GM18519 (cell line): ENCODE results near the gene FAM3B.

Source experiments
- ATAC-seq: cut with Tn5 transposase; IDR thresholded peaks from one replicate; pipeline ENCODE4 v1.9.1; 2021; ENCODE audit warnings: mild to moderate bottlenecking, moderate library complexity; ENCODE audit not compliant: unreplicated experiment, low FRiP score

The FAM3B gene

DNA sequence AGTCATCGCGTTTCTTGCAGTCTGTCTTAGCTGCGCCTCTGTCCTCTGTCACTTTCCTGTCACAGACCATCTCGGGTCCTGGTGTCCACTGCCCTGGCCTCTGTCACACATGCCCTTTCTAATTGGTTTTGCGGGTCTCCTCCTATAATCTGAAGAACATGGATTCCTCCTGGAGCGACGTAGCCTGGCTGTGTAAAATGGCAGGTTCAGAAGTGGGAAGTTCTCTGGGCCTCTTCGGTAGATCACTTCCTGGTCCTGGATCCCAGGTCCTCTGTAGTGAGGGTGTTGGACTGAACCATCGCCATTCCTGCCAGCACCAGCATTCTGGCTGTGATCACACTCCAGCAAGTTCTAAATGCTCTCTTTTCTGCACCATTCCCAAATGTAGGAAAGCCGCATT is 857 bp downstream of the FAM3B start:
- ATAC-seq: no peak

DNA sequence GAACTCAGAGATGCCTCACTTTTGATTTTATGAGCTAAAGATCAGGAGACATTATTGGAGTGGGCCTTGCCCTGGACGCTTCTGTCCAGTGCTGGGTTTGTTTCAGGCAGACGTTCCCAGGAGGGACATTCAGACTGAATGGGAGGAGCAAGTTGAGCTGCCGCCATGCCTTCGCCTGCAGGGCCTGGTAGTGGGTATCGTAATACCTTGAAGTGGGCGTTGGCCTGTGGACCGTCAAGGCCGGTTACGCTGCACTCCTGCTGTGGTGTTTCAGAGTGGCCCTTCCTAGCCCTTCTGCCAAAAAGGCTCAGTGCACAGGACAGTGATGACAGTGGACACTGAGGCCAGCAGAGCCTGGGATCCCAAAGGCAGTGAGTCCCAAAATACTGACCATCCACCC is 1.6 kb downstream of the FAM3B start:
- no peak for ATAC-seq

DNA sequence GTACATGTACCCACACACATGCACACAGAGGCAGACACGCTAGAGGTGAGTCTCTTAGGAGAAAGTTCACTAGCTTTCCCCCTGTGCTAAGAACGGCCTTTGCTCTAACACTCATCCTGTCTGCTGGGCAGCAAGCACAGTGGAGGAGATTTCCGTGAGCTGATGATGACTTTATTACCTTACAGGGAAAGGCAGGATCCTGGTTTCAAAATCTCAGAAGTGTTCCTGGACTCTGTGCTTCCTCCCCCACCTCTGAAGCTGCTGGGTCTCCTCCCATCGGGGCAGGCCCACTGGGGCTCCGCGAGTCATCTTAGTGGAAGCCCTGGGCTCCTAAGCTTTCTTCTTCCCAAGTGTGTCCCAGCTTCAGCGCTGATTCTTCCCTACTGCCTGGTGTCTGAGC is 2.7 kb downstream of the FAM3B start:
- no peak for ATAC-seq

DNA sequence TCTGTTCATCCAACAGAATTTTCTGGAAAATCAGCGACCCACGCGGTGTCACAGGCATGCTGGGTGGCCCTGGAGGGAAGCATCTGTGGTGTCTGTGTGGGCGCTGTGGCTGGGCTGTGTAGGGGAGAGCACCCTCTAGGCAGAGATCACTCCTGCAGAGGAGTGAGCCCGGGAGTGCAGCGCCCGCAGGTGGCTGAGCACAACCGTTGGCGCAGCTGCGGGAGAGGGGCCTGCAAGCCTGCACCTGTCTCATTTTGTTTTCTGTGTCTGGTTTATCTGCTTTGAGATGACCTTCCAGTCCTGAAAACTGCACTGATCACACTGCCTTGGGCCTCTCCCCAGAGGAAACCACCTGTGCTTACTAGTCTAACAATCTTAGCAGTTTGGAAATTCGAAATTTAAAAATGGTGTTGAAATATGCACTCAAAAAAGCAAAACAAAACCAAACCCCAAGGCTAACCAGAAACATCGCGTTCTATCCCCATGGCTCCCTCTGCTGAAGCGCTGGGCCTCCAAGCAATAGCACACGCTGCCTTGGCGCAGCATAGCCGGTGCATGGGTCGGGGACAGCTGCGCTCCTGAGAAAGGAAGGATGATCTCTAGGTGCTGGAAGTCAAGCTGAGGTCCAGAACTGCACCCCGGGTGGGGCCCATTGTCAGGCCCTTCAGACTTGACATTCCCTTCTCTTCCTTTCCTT is 4.8 kb downstream of the FAM3B start:
- no peak for ATAC-seq

DNA sequence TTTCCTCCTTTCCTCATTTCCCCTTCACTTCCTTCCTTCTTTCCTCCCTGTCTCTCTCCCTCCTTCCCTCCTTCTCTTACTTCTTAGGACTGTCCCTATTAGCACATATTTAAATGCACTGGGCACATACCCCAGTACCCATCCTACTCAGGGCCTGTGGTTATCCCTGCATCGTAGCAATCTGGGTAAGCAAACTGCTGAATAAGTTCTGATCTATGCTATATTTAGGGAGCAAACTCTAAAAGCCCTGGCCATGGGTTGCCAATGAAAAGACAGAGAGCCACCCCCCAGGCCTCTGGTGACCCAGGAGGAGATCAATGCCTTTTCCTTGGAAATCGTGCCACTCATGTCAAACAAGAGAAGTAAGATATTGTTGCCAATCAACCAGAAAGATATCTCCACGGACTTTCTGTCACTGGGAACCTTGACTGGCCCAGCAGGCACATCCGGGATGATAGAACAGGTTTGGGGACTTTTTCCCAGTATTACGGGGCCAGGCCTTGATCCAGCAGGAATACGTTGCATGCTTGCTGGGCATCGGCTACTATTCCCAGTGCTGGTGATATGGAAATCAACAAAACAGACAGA is 5.4 kb downstream of the FAM3B start:
- no peak for ATAC-seq

DNA sequence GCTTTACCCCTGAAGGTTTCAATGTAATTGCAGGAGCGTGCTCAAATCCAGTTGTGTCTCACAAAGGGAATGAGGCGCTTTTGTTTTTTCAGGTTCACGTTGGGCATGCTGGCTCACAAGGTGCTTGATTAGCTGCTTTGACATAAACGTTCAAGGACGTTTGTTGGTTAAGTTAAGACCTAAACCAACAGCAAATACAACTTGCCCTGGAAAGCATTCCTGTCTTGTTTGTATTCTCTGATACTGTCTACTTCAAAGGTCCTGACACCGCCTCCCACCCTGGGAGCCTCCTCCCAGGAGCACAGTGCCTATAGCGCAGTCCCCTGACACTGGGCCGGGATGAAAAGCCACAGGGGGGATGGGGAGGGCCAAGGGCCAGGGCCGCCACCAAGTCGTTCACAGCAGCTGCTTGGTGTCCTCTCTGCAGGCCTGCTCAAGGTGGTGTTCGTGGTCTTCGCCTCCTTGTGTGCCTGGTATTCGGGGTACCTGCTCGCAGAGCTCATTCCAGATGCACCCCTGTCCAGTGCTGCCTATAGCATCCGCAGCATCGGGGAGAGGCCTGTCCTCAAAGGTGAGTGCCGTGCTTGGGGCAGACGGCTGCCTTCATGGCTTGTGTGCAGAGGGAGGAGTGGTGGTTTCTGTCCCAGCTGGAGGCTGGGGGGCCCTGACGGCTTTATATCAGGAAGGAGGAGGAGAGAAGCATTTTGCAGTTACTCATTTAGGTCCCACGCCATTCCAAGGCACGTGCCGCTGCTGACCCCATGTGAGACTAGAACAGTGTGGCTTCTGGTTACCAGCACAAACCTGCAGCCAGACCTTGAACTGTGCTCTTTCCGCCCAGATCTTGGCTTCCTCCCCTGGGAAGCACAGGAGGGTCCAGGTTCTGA is 6.1 kb downstream of the FAM3B start:
- no peak for ATAC-seq

DNA sequence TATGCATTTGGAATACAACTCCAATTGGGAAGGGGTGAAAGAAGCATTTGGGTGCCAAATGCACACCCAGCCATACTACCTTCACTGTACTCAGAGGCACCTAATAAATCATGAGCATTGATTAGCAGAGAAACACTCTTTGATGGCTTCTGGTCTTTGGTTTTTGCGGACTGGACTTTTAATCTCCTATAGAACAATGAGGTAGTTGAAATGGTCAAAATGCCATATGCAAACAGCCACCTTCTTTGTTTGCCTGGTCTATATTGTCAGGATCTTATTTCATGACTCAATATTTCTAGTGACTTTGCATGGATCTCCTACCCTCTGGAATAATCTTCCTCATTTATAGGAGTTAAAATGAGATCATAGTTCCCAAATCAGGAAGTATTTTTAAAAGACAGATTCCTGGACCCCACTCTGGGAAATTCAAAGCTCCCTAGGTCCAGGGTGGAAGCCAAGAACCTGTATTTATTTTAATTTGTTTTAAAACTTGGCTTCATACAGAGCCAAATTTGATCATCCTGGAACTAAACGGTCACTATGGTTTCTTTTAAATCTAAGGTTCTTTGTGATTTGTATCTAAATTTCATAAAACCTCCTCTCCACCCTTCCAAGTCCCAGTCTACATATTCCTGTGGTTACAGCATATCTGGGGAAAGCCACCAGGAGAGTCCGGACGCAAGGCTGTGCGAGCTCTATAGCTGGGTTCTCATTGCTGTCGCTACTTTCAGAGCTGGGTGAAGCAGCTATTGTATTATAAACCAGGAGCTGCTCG is 8.7 kb downstream of the FAM3B start:
- ATAC-seq: no peak

DNA sequence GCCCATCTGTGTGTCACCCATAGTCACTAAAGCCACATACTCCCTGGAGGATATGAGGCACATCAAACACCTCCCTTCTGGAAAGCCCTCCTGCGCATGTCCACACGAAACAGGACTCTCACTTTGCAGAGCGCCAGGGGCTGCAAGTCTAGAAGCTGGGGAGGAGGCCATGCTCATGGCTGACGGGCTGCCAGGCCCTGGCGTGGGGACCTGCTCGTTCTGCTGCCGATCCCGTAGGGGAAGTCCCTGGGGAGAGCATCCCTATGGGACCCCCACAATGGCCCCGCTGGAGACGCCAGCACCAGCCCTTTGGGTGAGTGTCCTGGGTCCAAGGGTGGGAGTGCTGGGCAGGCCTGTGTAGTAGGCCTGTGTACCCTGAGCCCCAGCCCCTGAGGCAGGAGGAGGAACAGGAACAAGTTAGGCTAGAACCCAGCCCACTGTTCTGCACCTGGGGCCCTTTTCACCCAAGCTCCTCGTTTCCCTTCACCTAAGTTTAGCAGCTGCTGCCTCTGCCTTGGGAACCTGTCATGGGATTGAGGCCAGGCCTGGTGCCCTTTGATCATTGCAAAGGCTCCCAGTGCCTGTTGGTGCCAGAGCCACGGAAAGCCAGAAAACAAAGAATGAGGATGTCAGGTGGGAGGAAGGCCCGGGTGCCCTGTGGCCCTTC is 9.9 kb downstream of the FAM3B start:
- no peak for ATAC-seq

DNA sequence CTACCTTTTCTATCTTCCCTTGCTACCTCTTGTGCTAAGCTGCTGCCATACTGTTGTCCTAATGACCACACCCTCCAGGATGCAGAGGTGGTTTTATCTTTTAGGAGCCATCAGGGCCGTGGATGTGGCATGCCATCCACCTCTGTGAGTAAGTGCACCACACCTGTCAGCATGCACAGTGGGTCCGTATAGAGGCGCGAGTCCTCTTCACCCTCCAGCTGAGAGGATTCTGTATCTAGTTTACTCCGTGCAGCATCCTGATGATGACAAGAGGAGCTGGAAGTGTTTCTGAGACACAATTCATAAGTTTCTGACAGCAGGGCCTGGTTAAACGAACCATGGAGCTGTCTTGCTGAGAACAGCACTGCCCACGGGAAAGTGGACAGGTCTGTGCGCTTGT is 11.2 kb downstream of the FAM3B start:
- no peak for ATAC-seq

DNA sequence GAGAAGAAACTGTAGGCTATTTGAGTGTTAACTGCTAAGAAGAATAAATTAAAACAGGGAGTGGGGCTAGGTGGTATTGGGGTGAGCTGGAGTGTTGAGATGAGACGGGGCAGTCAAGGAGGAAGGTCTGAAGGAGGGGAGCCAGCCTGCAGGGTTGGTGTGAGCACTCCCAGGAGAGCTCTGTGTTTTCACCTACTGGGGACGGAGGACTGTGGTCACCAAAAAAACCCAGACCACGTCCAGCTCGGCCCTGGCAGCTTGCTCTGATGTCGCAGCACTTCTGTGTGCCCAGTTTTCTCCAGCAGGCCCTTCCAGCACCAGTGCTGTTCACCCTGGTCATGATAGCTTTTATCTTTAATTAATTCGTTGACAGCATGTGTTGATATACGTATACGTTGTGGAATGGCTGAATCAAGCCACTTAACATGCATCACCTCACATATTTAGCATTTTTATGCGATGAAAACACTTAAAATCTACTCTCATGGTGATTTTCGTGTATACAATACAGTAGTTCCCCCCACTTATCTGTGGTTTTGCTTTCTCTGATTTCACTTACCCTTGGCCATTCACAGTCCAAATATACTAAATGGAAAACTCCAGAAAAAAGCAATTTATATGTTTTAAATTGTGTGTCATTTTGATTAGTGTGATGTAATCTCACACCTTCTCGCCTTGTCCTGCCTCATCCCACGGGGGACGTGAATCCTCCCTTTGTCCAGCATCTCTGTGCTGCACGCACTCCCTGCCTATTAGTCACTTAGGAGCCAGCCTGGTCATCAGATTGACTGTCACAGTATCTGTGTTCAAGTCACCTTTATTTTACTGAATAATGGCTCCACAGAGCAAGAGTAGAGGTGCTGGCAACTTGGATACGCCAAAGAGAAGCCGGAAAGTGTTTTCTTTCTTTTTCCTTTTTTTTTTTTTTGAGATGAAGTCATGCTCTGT is 12.3 kb downstream of the FAM3B start:
- no peak for ATAC-seq

DNA sequence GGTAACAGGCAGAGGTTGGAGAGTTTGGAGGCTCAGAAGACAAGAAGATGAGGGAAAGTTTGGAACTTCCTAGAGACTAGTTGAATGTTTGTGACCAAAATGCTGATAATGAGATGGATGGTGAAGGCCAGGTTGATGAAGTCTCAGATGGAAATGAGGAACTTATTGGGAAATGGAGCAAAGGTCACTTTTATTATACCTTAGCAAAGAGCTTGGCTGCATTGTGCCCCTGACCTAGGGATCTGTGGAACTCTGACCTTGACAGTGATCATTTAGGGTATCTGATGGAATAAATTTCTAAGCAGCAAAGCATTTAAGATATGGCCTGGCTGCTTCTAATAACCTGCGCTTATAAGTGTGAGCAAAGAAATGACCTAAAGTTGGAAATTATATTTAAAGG is 17.2 kb downstream of the FAM3B start:
- no peak for ATAC-seq

DNA sequence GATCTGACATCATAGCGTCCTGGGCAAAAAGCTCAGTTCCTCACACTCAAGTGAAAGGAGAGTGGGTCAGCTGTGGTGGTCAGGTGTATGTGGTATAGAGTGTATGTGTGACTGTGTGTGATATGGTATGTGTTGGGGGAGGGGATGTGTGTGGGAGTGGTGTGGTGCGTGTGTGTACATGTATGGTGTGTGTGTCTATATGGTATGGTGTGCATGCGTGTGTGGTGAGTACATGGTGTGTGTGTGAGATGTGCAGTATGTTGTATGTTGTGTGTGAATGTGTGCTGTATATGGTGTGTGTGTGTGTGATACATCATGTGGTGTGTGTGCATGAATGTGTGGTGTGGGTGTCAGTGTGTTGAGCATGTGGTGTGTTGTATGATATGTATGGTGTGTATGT is 20.9 kb downstream of the FAM3B start:
- no peak for ATAC-seq

DNA sequence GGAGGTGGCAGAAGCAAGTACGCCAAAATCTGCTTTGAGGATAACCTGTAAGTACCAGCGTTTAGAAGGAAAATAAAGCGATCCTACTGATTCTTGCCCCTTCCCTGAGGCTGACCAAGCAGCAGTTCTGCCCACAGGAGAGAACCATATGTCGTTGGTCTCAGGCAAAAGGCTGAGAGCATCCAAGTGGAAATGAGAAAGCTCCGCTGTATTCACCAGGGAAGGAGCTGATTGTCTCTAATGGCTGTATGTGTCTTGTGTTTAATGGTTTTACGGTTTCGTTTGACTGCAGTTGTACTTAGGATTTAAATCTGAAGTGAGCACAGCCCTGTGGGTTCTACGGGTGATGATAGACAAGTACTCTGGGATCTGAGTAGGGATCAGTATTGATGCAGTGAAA is 21.9 kb downstream of the FAM3B start:
- no peak for ATAC-seq

DNA sequence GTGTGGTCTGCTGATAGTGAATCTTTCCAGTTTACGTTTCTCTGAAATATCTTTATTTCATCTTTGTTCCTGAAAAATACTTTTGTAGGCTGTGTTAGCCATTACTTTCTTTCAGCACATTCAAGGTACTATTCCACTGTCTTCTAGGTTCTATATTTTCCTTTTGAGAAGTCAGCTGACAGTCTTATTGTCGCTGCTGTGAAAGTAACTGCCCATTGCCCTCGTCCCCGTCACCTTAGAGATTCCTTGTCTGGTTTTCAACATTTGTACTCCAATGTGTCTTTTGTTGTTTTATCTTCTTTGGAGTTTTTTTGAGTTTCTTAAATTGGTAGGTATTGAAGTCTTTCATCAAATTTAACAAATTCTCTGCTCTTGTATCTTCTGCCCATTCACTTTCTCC is 25.4 kb downstream of the FAM3B start:
- ATAC-seq: no peak

DNA sequence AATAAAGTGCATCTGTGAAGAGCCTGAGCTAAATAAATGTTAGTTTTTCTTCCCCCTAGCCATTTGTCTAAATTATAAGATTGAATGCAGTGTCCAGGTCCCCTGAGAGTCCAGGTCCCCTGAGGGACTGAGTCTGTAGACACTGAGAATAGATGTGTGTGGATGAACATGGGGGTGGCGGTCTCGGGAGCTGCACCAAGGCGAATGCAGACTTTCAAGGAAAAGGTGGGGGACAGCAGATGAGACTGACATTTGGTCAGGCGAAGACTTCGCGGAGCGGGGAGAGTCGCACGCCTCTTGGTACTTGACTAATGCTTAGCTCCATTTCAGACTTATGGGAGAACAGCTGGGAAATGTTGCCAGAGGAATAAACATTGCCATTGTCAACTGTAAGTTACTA is 27.5 kb downstream of the FAM3B start:
- no peak for ATAC-seq

DNA sequence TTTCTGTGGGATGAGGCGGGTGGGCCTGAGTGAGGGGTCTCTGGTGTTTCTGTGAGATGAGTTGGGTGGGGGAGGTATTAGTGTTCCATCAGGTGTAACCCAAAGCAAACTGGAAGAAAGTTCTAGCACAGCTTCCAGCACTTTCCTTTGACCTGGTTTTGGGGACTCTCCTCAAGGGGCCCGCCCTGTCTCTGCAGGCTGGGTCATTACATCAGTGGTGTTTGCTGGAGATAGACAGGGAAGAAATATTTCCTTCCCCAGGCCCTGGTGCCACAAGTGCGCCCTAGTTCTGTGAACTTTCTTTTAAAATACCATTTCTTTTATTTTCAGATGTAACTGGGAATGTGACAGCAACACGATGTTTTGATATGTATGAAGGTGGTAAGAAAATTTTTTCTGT is 28.8 kb downstream of the FAM3B start:
- ATAC-seq: no peak

DNA sequence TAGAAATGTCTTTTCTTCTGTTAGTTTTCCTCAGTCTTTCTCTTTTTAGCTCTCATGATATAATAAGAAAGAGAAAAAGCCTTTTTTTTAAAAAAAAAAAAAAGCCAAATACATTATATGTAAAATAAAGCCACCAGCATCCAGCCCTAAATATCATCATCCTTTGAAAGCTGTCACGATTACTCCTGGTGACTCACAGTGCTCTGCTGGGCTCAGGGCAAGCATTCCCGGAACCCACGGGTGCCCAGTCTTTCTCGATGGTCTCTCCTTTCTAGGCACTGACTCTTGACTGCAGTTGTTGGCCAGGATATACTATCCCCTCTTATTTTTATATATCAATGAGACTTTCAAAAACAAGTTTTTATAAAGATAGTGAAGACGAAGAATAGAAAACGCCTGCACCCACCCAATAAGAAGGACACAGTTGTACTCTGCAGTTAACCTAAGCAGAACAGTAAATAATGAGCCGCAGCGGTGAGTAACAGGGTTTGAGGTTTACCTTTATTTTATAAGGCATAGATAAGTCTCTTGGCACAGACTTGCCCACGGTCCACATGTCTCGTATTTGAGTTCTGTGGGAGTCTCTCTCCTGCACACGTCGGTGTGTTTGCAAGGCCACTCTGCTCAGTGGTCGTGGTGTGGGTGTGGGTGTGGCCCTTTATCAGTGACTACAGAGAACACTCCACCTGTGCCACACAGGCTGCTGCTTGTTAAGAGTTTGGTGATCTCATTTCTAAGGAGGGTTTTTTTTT is 29.5 kb downstream of the FAM3B start:
- ATAC-seq: no peak

DNA sequence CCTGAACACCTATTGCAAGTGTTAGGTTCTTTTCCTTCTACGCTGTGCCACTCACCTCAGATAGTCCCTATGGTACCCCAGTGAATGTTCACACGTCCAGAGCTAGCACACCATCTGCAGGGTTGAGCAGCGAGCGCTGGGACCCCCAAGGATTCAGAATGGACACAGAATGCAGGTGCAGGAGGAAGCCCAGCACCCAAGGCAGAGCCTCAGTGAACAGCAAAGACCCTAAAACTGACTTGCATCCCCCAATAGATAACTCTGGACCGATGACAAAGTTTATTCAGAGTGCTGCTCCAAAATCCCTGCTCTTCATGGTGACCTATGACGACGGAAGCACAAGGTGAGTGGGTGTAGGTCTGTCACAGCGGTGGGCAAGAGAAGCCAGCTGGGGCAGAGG is 30.2 kb downstream of the FAM3B start:
- ATAC-seq: no peak

DNA sequence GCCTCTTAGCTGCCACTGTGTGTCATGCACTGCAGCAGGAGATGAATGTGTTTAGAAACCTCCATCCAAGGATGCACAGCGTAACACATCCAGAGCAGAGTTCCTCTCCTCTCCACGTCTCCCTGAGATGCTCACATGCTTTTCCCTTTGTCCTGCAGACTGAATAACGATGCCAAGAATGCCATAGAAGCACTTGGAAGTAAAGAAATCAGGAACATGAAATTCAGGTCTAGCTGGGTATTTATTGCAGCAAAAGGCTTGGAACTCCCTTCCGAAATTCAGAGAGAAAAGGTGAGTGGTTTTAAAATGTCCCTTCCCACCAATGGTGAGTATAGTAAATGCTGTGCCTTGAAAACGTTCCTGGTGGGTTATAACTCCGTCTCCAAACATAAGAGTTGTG is 31.8 kb downstream of the FAM3B start:
- no peak for ATAC-seq
